ENCODE measurements around the gene LOXL1.

Gene LOXL1

DNA sequence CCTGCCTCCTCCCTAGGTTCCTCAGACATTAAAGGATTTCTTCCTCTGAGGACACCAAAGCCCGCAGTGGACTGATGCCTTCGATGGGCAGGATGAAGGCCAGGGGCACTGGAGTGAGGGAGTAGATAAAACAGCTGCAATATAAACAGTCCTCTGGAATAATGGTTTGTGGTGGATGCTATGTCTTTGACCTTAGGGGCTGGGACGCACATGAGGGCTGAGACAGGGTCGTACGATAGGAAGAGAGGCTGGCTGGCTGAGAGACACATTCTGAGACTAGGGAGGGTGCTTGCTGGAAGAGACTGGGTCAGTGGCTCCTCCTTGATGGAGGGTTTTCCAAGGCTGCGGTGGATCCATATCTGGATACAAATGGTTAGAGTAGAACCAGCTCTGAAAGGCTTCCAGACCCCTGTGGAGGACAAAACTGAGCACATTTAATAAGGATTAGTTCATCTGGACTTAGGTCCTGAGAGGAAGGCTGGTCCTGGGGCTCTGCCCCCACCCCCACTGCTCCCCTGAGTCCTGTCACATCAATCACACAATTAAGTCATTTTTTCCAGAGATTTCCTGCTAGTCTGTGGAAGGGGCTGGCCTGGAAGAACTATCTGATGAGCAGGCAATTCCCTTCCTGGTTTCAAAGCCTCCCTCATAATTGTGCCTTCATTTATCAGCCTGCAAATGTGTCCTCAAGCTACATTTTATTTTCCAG lies 37.1 kb upstream of the LOXL1 start:
- no peaks in the 10 kb centered on the region for H3K27me3 ChIP-seq (ENCODE audit: insufficient read depth, low read length, poor library complexity)
- H3K4me2 ChIP-seq (ENCODE audit: insufficient read depth, low read length): no peak overlapping the region
- TF ChIP-seq EZH2 (IDR thresholded peaks at IDR 0.05; ENCODE audit: borderline replicate concordance, low read depth, low read length, severe bottlenecking): no peak
- no peak for TF ChIP-seq CTCF (IDR thresholded peaks at IDR 0.05; ENCODE audit: borderline replicate concordance, extremely low read depth, low read length, poor library complexity, severe bottlenecking)
- no peak for DNase-seq
- H3K79me2 ChIP-seq (ENCODE audit: insufficient read depth, low read length): no peaks in the 10 kb centered on the region
- H3K9me3 ChIP-seq (ENCODE audit: insufficient read depth, low read length, severe bottlenecking): peaks cover 7% of the 10 kb centered on the region
- no peak overlapping the region for H3K27ac ChIP-seq (ENCODE audit: low read length)
- H3K36me3 ChIP-seq (ENCODE audit: insufficient read depth, low read length): no peaks in the 10 kb centered on the region
- no peaks in the 10 kb centered on the region for H4K20me1 ChIP-seq (ENCODE audit: insufficient read depth, low read length)
- H2AFZ ChIP-seq (ENCODE audit: low read depth, low read length): no peak overlapping the region
- H3K4me1 ChIP-seq (ENCODE audit: insufficient read depth, low read length): no peaks in the 10 kb centered on the region
- no peak for ATAC-seq (ENCODE audit: insufficient read depth, low read depth)
- no peak overlapping the region for H3K9ac ChIP-seq (ENCODE audit: low read depth, low read length)
- no peak overlapping the region for H3K4me3 ChIP-seq (ENCODE audit: low read depth in 1 of 2, low read length in 2 of 2)

DNA sequence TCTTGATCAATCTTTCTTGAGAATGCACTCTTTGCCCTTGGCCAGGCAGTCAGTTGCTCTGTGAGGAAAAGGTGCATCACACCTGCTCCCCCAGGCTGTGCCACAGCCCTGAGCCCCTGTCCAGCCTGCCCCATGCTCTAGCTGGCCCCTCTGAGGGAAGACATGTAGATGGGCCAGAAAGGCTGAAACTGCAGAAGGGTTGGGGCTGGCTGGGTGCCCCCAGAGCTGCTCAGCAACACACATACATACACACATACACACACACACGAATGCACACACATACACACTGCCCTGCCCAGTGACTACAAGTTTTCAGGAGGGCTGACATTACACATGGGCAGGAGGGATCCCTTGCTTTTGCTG lies 36.5 kb upstream of the LOXL1 start:
- TF ChIP-seq CTCF (IDR thresholded peaks at IDR 0.05; ENCODE audit: borderline replicate concordance, extremely low read depth, low read length, poor library complexity, severe bottlenecking) (no peak), EZH2 (IDR thresholded peaks at IDR 0.05; ENCODE audit: borderline replicate concordance, low read depth, low read length, severe bottlenecking) (no peak)
- Histone ChIP-seq H3K36me3 (ENCODE audit: insufficient read depth, low read length) (no peaks in the 10 kb centered on the region), H2AFZ (ENCODE audit: low read depth, low read length) (no peak overlapping the region), H3K4me2 (ENCODE audit: insufficient read depth, low read length) (no peak overlapping the region), H3K4me1 (ENCODE audit: insufficient read depth, low read length) (no peaks in the 10 kb centered on the region), H3K9me3 (ENCODE audit: insufficient read depth, low read length, severe bottlenecking) (peaks cover 7% of the 10 kb centered on the region), H4K20me1 (ENCODE audit: insufficient read depth, low read length) (no peaks in the 10 kb centered on the region), H3K79me2 (ENCODE audit: insufficient read depth, low read length) (no peaks in the 10 kb centered on the region), H3K9ac (ENCODE audit: low read depth, low read length) (no peak overlapping the region), H3K27me3 (ENCODE audit: insufficient read depth, low read length, poor library complexity) (no peaks in the 10 kb centered on the region), H3K4me3 (ENCODE audit: low read depth in 1 of 2, low read length in 2 of 2) (no peak overlapping the region), H3K27ac (ENCODE audit: low read length) (no peak overlapping the region)
- ATAC-seq (ENCODE audit: insufficient read depth, low read depth): no peak
- no peak for DNase-seq

- H3K4me3 ChIP-seq (ENCODE audit: low read depth in 1 of 2, low read length in 2 of 2): no peak overlapping the region
- no peak for TF ChIP-seq EZH2 (IDR thresholded peaks at IDR 0.05; ENCODE audit: borderline replicate concordance, low read depth, low read length, severe bottlenecking)
- no peak for TF ChIP-seq CTCF (IDR thresholded peaks at IDR 0.05; ENCODE audit: borderline replicate concordance, extremely low read depth, low read length, poor library complexity, severe bottlenecking)
- H3K27me3 ChIP-seq (ENCODE audit: insufficient read depth, low read length, poor library complexity): no peaks in the 10 kb centered on the region
- DNase-seq (no peak), ATAC-seq (ENCODE audit: insufficient read depth, low read depth) (no peak)
- no peaks in the 10 kb centered on the region for H3K79me2 ChIP-seq (ENCODE audit: insufficient read depth, low read length)
- no peaks in the 10 kb centered on the region for H3K36me3 ChIP-seq (ENCODE audit: insufficient read depth, low read length)
- no peak overlapping the region for H3K9ac ChIP-seq (ENCODE audit: low read depth, low read length)
- H4K20me1 ChIP-seq (ENCODE audit: insufficient read depth, low read length): no peaks in the 10 kb centered on the region
- peaks cover 7% of the 10 kb centered on the region for H3K9me3 ChIP-seq (ENCODE audit: insufficient read depth, low read length, severe bottlenecking)
- H2AFZ ChIP-seq (ENCODE audit: low read depth, low read length): no peak overlapping the region
- H3K27ac ChIP-seq (ENCODE audit: low read length): no peak overlapping the region
- H3K4me1 ChIP-seq (ENCODE audit: insufficient read depth, low read length): no peaks in the 10 kb centered on the region
- H3K4me2 ChIP-seq (ENCODE audit: insufficient read depth, low read length): no peak overlapping the region
Observed at GRCh38 chr15:73891328-73892315, 34.6 kb upstream of the LOXL1 start.
